Measurements from ENCODE around the gene CARMIL1.

- TF ChIP-seq GATA2 (IDR thresholded peaks at IDR 0.05; ENCODE audit: low read depth, low read length), result no peak
- no peak for TF ChIP-seq GATA3 (IDR thresholded peaks at IDR 0.05; ENCODE audit: low read depth, low read length)
These were observed 40.1 kb upstream of the CARMIL1 start for GRCh38 chr6:25239059-25239458.

Data from SH-SY5Y (cell line).